Measurements from ENCODE around the gene MRPL11. TPM values are rescaled to one million over a fixed set of nuclear protein-coding genes. Genes with fewer than 3 reads are reported as not detected.
"Not testable (repeated sequence)": the region's sequence is repeated elsewhere in the genome, so short reads cannot be mapped to it uniquely, and the experiment has no call there.

Gene MRPL11
- total RNA-seq, 2 experiments from 2014 or later: 17.7 to 21.0 TPM

DNA sequence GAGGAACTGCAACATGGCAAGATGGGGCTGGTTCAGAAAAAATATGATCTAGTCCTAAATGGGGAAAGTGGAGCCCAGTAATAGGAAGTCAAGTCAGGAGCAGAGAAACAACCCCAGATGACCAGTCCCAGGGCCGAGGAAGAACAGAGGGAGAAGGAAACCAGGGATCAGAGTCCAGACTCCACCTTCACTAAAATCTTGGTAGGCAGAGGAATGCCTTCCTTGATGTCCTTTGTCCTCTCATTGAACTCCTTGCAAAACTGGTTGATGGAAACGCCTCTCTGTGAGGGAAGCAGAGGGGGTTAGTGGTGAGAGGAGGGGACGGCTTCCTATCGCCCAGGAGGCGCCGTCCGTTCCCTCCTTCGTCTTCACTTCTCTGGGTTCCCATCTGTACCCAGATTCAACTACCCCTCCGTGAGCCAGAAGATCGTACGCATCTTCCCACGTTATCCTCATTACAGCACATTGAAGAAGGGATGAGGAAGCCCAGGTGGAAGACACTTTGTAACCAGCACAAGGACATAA, 607 bp downstream of the MRPL11 start:
- H3K27me3 ChIP-seq (ENCODE audit: control insufficient read depth in 1 of 2, insufficient read depth in 2 of 2, low read length in 2 of 2): no peaks in the 10 kb centered on the region
- ChIA-PET POLR2A (interaction anchor here (0.8 to 2.3 kb wide), 17 partner anchors 9 to 990 kb away, joined by 3 to 35 read pairs (median 8); partner anchors contain the start of genes ACTN3, DPP3, PELI3 and RBM14), CTCF (interaction anchor here (0.8 to 2.5 kb wide), 18 partner anchors 9 to 1626 kb away, joined by 3 to 27 read pairs (median 9); partner anchors contain the start of genes BBS1, DPP3, NPAS4 and PELI3)
- Mint-ChIP-seq H3K27ac (peak overlapping the region; percentile 87), H3K27me3 (peaks cover 3% of the 10 kb centered on the region), H3K4me3 (peak overlapping the region; percentile 94), H3K9me3 (no peaks in the 10 kb centered on the region), H3K36me3 (ENCODE audit: low read depth) (peaks cover 42% of the 10 kb centered on the region), H3K4me1 (ENCODE audit: low read depth) (peaks cover 13% of the 10 kb centered on the region)
- H3K36me3 ChIP-seq (ENCODE audit: insufficient read depth, low read length): peaks cover 26% of the 10 kb centered on the region
- peaks cover 11% of the 10 kb centered on the region for H3K4me1 ChIP-seq (ENCODE audit: insufficient read depth, low read length)
- peak overlapping the region; percentile 67 to 89 for H3K27ac ChIP-seq (ENCODE audit: low read depth in 1 of 2, low read length in 2 of 2)
- DNase-seq (no peak), ATAC-seq (ENCODE audit: poor library complexity) (no peak)
- intact Hi-C loops (cut with DNase I, micrococcal nuclease): loop anchor here (1.0 to 2.0 kb wide), 4 partner anchors 29 to 73 kb away; partner anchors contain the start of genes PELI3 (in 2 of the 2) and BBS1 (in 1 of the 2)
- H3K4me3 ChIP-seq (ENCODE audit: low read length): peak overlapping the region; percentile 70
- TF ChIP-seq, protein P1, sequence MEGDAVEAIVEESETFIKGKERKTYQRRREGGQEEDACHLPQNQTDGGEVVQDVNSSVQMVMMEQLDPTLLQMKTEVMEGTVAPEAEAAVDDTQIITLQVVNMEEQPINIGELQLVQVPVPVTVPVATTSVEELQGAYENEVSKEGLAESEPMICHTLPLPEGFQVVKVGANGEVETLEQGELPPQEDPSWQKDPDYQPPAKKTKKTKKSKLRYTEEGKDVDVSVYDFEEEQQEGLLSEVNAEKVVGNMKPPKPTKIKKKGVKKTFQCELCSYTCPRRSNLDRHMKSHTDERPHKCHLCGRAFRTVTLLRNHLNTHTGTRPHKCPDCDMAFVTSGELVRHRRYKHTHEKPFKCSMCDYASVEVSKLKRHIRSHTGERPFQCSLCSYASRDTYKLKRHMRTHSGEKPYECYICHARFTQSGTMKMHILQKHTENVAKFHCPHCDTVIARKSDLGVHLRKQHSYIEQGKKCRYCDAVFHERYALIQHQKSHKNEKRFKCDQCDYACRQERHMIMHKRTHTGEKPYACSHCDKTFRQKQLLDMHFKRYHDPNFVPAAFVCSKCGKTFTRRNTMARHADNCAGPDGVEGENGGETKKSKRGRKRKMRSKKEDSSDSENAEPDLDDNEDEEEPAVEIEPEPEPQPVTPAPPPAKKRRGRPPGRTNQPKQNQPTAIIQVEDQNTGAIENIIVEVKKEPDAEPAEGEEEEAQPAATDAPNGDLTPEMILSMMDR (IDR thresholded peaks at IDR 0.05): no peak
- H3K9me3 ChIP-seq (ENCODE audit: control insufficient read depth in 1 of 2, insufficient read depth in 1 of 2, low read length in 2 of 2): peaks cover under 1 to 3% of the 10 kb centered on the region in 2 experiments

DNA sequence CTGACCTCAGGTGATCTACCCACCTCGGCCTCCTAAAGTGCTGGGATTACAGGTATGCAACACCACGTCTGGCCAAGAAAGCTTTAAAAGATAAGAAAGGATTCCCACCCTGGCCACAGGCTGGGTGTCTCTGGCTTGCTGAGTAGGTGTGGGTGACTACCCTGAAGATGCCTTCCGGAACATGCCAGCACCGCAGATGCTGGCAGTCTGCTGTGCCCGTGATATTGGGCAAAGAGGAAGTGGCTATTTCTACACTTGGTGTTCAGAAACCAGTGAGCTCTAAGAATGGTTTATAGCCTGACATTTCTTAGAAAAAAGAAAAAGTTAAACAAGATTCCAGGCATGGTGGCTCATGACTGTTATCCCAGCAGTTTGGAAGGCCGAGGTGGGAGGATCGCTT, 6.1 kb downstream of the MRPL11 start:
- Mint-ChIP-seq H3K27ac (no peak overlapping the region), H3K4me1 (ENCODE audit: low read depth) (peaks cover 5% of the 10 kb centered on the region), H3K27me3 (no peaks in the 10 kb centered on the region), H3K9me3 (no peaks in the 10 kb centered on the region), H3K36me3 (ENCODE audit: low read depth) (peaks cover 42% of the 10 kb centered on the region), H3K4me3 (no peak overlapping the region)
- Histone ChIP-seq H3K27ac (ENCODE audit: low read depth in 1 of 2, low read length in 2 of 2) (no peak overlapping the region), H3K36me3 (ENCODE audit: insufficient read depth, low read length) (peaks cover 26% of the 10 kb centered on the region), H3K4me1 (ENCODE audit: insufficient read depth, low read length) (no peaks in the 10 kb centered on the region), H3K27me3 (ENCODE audit: control insufficient read depth in 1 of 2, insufficient read depth in 2 of 2, low read length in 2 of 2) (no peaks in the 10 kb centered on the region), H3K4me3 (ENCODE audit: low read length) (no peak overlapping the region), H3K9me3 (ENCODE audit: control insufficient read depth in 1 of 2, insufficient read depth in 1 of 2, low read length in 2 of 2) (no peaks in the 10 kb centered on the region)
- no peak for DNase-seq
- TF ChIP-seq, protein P1 (IDR thresholded peaks at IDR 0.05): no peak
- intact Hi-C loops (cut with DNase I, micrococcal nuclease): no loop called here
- ChIA-PET POLR2A (no interaction called here), CTCF (no interaction called here)
- no peak for ATAC-seq (ENCODE audit: poor library complexity)

DNA sequence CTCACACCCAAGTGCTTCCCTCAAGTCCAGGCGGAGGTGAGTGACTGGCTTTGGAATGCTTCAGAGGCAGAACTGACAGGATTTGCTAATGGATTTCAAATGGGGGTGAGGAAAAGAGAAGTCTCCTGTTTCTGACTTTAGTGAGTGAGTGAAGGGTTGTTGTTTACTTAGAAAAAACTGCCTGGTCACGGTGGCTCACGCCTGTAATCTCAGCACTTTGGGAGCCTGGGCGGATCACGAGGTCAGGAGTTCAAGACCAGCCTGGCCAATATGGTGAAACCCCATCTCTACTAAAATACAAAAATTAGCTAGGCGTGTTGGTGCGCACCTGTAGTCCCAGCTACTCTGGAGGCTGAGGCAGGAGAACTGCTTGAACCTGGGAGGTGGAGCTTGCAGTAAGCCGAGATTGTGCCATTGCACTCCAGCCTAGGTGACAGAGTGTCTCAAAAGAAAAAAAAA, 6.7 kb downstream of the MRPL11 start:
- H3K27me3 ChIP-seq (ENCODE audit: control insufficient read depth in 1 of 2, insufficient read depth in 2 of 2, low read length in 2 of 2); intact Hi-C loops (cut with DNase I, micrococcal nuclease); H3K4me3 ChIP-seq (ENCODE audit: low read length); H3K27ac ChIP-seq (ENCODE audit: low read depth in 1 of 2, low read length in 2 of 2); ATAC-seq (ENCODE audit: poor library complexity); H3K9me3 Mint-ChIP-seq; H3K27ac Mint-ChIP-seq; DNase-seq; H3K4me3 Mint-ChIP-seq; H3K4me1 Mint-ChIP-seq (ENCODE audit: low read depth); CTCF ChIA-PET; H3K9me3 ChIP-seq (ENCODE audit: control insufficient read depth in 1 of 2, insufficient read depth in 1 of 2, low read length in 2 of 2); H3K4me1 ChIP-seq (ENCODE audit: insufficient read depth, low read length); H3K27me3 Mint-ChIP-seq; POLR2A ChIA-PET: not testable (repeated sequence)
- peaks cover 23% of the 10 kb centered on the region for H3K36me3 ChIP-seq (ENCODE audit: insufficient read depth, low read length)
- peaks cover 38% of the 10 kb centered on the region for H3K36me3 Mint-ChIP-seq (ENCODE audit: low read depth)

DNA sequence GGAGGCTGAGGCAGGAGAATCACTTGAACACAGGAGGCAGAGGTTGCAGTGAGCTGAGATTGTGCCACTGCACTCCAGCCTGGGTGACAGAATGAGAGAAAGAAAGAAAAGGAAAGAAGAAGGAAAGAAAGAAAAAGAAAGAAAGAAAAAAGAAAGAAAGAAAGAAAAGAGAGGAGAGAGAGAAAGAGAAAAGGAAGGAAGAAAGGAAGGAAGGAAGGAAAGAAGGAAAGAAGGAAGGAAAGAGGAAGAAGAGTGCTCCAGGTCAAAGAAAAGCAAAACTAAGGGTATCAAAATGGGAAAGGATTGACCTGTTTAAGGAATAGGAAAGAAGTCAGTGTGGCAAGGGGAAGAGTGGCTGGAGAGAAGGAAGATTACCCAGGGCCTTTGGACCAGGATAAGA, 7.4 kb downstream of the MRPL11 start:
- H3K9me3 ChIP-seq (ENCODE audit: control insufficient read depth in 1 of 2, insufficient read depth in 1 of 2, low read length in 2 of 2); H3K4me1 Mint-ChIP-seq (ENCODE audit: low read depth); intact Hi-C loops (cut with DNase I, micrococcal nuclease); H3K4me3 Mint-ChIP-seq; DNase-seq; H3K4me1 ChIP-seq (ENCODE audit: insufficient read depth, low read length); H3K27me3 ChIP-seq (ENCODE audit: control insufficient read depth in 1 of 2, insufficient read depth in 2 of 2, low read length in 2 of 2); H3K9me3 Mint-ChIP-seq; H3K4me3 ChIP-seq (ENCODE audit: low read length); ATAC-seq (ENCODE audit: poor library complexity); H3K27ac Mint-ChIP-seq; H3K27me3 Mint-ChIP-seq; H3K27ac ChIP-seq (ENCODE audit: low read depth in 1 of 2, low read length in 2 of 2): not testable (repeated sequence)
- peaks cover 31% of the 10 kb centered on the region for H3K36me3 Mint-ChIP-seq (ENCODE audit: low read depth)
- peaks cover 16% of the 10 kb centered on the region for H3K36me3 ChIP-seq (ENCODE audit: insufficient read depth, low read length)
- POLR2A ChIA-PET: interaction anchor here (0.7 kb wide), 1 partner anchor 140 kb away, joined by 3 read pairs; the partner anchor contains the start of gene TMEM151A
- CTCF ChIA-PET: interaction anchor here (3.7 kb wide), 1 partner anchor 7 kb away, joined by 22 read pairs; the partner anchor contains the start of gene MRPL11
